HG03558 (cell line): ENCODE measurements around the gene NRP1.

Experiments used
- ATAC-seq: cut with Tn5 transposase; IDR thresholded peaks from one replicate; pipeline ENCODE4 v1.9.1; 2021; ENCODE audit warnings: moderate number of reproducible peaks; ENCODE audit not compliant: unreplicated experiment; ENCODE audit errors: extremely low read depth

NRP1 gene

GRCh38 chr10:33298110-33298509 lies 36.4 kb downstream of the NRP1 start:
- no peak for ATAC-seq

- no peak for ATAC-seq
These were observed 38.6 kb downstream of the NRP1 start for GRCh38 chr10:33295851-33296250.

- no peak for ATAC-seq
These were observed 40.8 kb downstream of the NRP1 start for GRCh38 chr10:33293531-33294170.

GRCh38 chr10:33293076-33293475 lies 41.4 kb downstream of the NRP1 start:
- no peak for ATAC-seq

GRCh38 chr10:33291053-33291592 lies 43.3 kb downstream of the NRP1 start:
- no peak for ATAC-seq

- no peak for ATAC-seq
These were observed 44.0 kb downstream of the NRP1 start for GRCh38 chr10:33290321-33291052.

GRCh38 chr10:33289776-33290175 lies 44.7 kb downstream of the NRP1 start:
- ATAC-seq = no peak

GRCh38 chr10:33288127-33288526 lies 46.3 kb downstream of the NRP1 start:
- no peak for ATAC-seq

- ATAC-seq = no peak
These were observed 47.4 kb downstream of the NRP1 start for GRCh38 chr10:33287112-33287511.

- no peak for ATAC-seq
These were observed 48.1 kb downstream of the NRP1 start for GRCh38 chr10:33286157-33286934.

- no peak for ATAC-seq
These were observed 49.5 kb downstream of the NRP1 start for GRCh38 chr10:33284945-33285344.

- no peak for ATAC-seq
These were observed 54.5 kb downstream of the NRP1 start for GRCh38 chr10:33279811-33280602.

GRCh38 chr10:33279276-33279675 lies 55.2 kb downstream of the NRP1 start:
- no peak for ATAC-seq

- ATAC-seq = no peak
These were observed 56.3 kb downstream of the NRP1 start for GRCh38 chr10:33278198-33278597.

- ATAC-seq = no peak
These were observed 57.3 kb downstream of the NRP1 start for GRCh38 chr10:33277135-33277536.

- ATAC-seq = no peak
These were observed 58.1 kb downstream of the NRP1 start for GRCh38 chr10:33276282-33276923.

GRCh38 chr10:33274096-33274785 lies 60.2 kb downstream of the NRP1 start:
- ATAC-seq = no peak

GRCh38 chr10:33273295-33274002 lies 61.0 kb downstream of the NRP1 start:
- ATAC-seq = no peak

GRCh38 chr10:33272635-33273034 lies 61.8 kb downstream of the NRP1 start:
- no peak for ATAC-seq
